ENCODE data around the gene SLC9A7. TPM values are rescaled to one million over a fixed set of nuclear protein-coding genes. Genes with fewer than 3 reads are reported as not detected.
"Not testable (repeated sequence)": the region's sequence is repeated elsewhere in the genome, so short reads cannot be mapped to it uniquely, and the experiment has no call there.

The SLC9A7 gene
- total RNA-seq, 1 donor = 63.2 TPM

DNA sequence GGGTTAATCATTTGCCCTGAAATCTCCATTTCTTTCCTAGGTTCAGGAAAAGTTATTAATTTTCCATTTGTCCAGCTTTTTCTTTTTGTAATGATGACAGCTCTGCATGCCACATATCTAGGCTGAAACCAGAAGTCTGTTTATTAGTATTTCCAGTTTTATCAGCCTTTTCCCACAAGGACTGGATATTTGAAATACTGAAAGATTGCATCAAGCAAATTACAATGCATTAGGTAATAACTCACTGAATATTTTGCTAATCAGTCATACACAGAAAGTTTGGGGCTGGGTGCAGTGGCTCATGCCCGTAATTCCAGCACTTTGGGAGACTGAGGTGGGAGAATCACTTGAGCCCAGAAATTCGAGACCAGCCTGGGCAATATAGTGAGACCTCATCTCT is 21.5 kb downstream of the SLC9A7 start:
- peak; percentile 85 for DNase-seq (ENCODE audit: low read depth)
- TF ChIP-seq, protein P1, sequence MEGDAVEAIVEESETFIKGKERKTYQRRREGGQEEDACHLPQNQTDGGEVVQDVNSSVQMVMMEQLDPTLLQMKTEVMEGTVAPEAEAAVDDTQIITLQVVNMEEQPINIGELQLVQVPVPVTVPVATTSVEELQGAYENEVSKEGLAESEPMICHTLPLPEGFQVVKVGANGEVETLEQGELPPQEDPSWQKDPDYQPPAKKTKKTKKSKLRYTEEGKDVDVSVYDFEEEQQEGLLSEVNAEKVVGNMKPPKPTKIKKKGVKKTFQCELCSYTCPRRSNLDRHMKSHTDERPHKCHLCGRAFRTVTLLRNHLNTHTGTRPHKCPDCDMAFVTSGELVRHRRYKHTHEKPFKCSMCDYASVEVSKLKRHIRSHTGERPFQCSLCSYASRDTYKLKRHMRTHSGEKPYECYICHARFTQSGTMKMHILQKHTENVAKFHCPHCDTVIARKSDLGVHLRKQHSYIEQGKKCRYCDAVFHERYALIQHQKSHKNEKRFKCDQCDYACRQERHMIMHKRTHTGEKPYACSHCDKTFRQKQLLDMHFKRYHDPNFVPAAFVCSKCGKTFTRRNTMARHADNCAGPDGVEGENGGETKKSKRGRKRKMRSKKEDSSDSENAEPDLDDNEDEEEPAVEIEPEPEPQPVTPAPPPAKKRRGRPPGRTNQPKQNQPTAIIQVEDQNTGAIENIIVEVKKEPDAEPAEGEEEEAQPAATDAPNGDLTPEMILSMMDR (IDR thresholded peaks at IDR 0.05; ENCODE audit: insufficient read depth, low read length) = no peak
- no peak overlapping the region for H3K4me3 ChIP-seq (ENCODE audit: low read depth, low read length)

DNA sequence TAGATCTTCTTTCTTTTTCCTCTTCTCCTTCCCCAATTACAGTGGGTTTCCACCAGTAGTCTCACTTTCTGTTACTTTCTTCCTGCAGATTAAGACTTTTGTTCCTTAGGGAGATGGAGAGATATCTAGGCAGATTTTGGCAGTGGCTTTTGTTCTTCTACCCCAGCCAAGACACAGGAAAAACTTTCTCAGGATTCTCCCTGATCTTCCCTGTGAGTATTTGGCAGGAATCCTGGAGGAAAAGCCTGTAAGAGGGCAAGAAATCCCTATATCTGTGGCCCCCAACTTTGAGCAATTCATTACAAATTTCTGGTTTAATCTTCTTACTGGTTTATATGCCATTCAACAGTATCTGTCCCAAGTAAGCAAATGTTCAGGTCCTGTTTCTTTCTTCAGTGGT is 21.9 kb downstream of the SLC9A7 start:
- DNase-seq (ENCODE audit: low read depth) = peak; percentile 77
- TF ChIP-seq, protein P1 (IDR thresholded peaks at IDR 0.05; ENCODE audit: insufficient read depth, low read length) = no peak

DNA sequence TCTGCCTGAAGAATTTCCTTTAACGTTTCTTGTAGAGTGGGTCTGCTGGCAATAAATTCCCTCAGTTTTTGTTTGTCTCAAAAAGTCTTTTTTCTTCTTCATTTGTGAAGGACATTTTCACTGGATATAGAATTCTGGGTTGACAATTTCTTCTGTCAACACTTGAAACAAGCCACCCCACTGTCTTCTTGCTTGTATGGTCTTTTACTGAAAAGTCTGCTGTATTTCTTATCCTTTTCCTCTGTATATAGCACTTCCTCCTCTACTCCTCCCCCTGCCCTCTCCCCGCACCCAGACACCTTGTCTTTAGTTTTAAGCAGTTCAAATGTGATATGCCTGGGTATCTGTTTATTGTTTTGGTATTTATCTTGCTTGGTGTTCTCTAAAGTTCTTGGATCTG is 23.3 kb downstream of the SLC9A7 start:
- no peak overlapping the region for H3K4me3 ChIP-seq (ENCODE audit: low read depth, low read length)
- TF ChIP-seq, protein P1 (IDR thresholded peaks at IDR 0.05; ENCODE audit: insufficient read depth, low read length) = no peak
- DNase-seq (ENCODE audit: low read depth) = no peak

More for the DNA sequence above, 21.9 kb downstream of the SLC9A7 start:
- no peak overlapping the region for H3K4me3 ChIP-seq (ENCODE audit: low read depth, low read length)

DNA sequence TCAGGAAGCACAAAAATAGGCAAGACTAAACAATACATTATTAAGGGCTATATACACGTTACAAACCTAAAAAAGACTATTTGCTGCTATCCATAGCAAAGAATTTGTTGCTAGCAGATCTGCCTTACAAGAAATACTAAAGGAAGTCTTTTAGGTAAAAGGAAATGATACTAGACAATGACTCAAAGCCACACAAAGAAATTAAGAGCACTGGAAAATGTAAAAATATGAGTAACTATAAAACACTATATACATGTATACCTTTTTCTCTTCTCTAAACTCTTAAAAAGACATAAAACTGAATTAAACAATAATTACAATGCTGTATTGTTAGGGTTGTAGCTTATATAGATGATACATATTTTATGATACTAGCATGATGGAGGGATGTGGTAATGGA is 25.7 kb downstream of the SLC9A7 start:
- no peak for DNase-seq (ENCODE audit: low read depth)
- H3K4me3 ChIP-seq (ENCODE audit: low read depth, low read length) = no peak overlapping the region
- TF ChIP-seq, protein P1 (IDR thresholded peaks at IDR 0.05; ENCODE audit: insufficient read depth, low read length) = no peak

DNA sequence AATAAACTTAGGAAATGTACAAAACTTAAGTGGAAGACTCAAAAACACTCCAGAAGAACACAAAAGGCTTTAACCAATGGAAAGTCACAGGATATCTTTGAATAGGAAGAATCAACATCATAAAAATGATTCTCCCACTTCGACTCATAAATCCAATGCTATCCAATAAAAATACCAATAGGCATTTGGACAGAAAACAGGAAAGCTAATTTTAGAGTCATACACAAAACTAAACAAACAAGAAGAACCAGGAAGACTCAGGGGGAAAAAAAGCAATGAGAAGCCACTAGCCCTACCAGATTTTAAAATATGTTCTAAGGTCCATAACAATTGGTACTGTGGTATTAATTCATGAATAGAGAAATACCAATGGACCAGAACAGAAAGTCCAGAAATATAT is 28.2 kb downstream of the SLC9A7 start:
- TF ChIP-seq, protein P1 (IDR thresholded peaks at IDR 0.05; ENCODE audit: insufficient read depth, low read length) = no peak
- no peak overlapping the region for H3K4me3 ChIP-seq (ENCODE audit: low read depth, low read length)

DNA sequence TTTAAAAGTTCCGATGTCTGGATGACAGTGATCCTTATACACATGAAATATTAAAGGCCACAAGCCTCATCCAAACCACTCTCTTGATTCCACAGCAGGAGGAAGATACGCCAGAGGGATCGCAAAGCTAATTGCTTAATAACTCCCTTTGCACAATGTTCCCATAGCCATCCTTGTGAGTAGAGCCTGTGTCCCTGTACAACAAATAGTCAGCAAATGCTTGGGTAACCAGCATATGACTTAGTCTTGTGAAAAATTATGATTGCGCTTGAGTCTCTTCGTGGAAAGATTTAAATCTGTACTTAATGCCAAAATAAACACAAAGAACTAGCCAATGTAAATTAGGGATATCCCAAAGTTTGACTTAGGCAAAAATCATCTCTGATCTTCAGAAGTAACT is 31.5 kb downstream of the SLC9A7 start:
- DNase-seq (ENCODE audit: low read depth) = peak; percentile 47
- TF ChIP-seq, protein P1 (IDR thresholded peaks at IDR 0.05; ENCODE audit: insufficient read depth, low read length) = no peak
- H3K4me3 ChIP-seq (ENCODE audit: low read depth, low read length) = no peak overlapping the region

More for the DNA sequence above, 28.2 kb downstream of the SLC9A7 start:
- no peak for DNase-seq (ENCODE audit: low read depth)

DNA sequence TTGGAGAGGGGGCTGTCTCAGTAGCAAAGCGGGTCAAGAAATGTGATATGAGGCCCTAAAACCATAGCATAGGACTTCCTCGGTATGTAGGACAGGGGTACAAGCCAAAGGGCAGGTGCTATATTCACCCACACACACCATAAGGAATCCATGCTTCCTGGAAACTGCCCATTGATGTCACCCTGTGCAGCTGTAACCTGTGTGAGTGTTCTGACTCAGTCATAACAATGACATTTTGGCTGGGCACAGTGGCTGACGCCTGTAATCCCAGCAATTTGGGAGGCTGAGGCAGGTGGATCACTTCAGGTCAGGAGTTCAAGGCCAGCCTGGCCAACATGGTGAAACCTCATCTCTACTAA is 35.4 kb downstream of the SLC9A7 start:
- H3K4me3 ChIP-seq (ENCODE audit: low read depth, low read length); DNase-seq (ENCODE audit: low read depth): not testable (repeated sequence)
